Progenitor cell of endocrine pancreas (in vitro differentiated cells): ENCODE measurements around the gene ACKR2. TPM values are rescaled to one million over a fixed set of nuclear protein-coding genes. Genes with fewer than 3 reads are reported as not detected.

Source experiments
- DNase-seq: peaks from one replicate; pipeline ENCODE4 v3.0.0; 2021; ENCODE audit warnings: low spot score; ENCODE audit not compliant: unreplicated experiment
- H3K27ac Mint-ChIP-seq: 2 replicates; pipeline ENCODE4 v1.8.0; 2021; ENCODE audit warnings: mild to moderate bottlenecking, moderate library complexity, mixed read lengths
- H3K27me3 Mint-ChIP-seq: 2 replicates; pipeline ENCODE4 v1.8.0; 2021; ENCODE audit warnings: mixed read lengths
- H3K36me3 Mint-ChIP-seq: 2 replicates; pipeline ENCODE4 v1.8.0; 2022; ENCODE audit warnings: mixed read lengths; ENCODE audit not compliant: insufficient read depth
- H3K4me1 Mint-ChIP-seq: 2 replicates; pipeline ENCODE4 v1.8.0; 2021; ENCODE audit warnings: low read depth, mixed read lengths
- H3K4me3 Mint-ChIP-seq: 2 replicates; pipeline ENCODE4 v1.8.0; 2021; ENCODE audit warnings: low read depth, mild to moderate bottlenecking, moderate library complexity, mixed read lengths
- H3K9me3 Mint-ChIP-seq: 2 replicates; pipeline ENCODE4 v1.8.0; 2021; ENCODE audit warnings: low read depth, mixed read lengths
- CTCF ChIP-seq: fragments of 200-600 bp; sonication (generic); IDR thresholded peaks from one replicate; pipeline ENCODE4 v1.5.0; 2021; ENCODE audit warnings: antibody characterized with exemption, mild to moderate bottlenecking; ENCODE audit not compliant: unreplicated experiment
- total RNA-seq: library from RNA; stranded (reverse); gene quantifications from 2 replicates; pipeline ENCODE4 v1.2.1, GENCODE V29; 2021

ACKR2 gene
- total RNA-seq, 1 donor from 2014 or later: 0.60 TPM

DNA sequence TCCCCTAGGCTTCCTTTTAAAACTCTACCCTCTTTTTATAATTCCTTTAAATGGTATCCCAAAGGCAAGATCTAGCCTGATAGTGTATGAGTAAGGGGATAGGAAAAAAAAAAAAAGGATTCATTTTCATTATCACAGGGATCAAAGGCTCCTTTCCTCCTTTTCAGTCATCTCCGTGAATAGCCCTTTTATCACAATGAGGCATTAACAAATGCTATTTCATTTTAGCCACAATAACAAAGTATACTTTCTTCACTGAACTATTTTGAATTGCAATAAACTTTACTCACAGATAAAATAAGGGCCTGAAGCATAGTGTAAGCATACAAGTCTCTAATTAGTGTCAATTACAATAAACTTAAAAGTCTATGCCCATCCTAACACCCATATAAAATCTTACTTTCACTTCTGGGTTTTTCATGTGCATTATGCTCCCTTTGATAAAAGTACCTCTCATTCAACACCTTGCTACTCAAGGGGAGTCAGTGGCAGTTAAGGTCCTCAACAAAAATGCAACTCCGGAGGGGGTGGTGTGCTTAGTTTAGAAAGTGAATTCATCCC, 13.5 kb upstream of the ACKR2 start:
- H3K27me3 Mint-ChIP-seq: no peaks in the 10 kb centered on the region

GRCh38 chr3:42796332-42796885, 12.8 kb upstream of the ACKR2 start:
- no peak overlapping the region for H3K4me3 Mint-ChIP-seq
- H3K9me3 Mint-ChIP-seq: no peaks in the 10 kb centered on the region
- no peak for TF ChIP-seq CTCF
- peaks cover 14% of the 10 kb centered on the region for H3K36me3 Mint-ChIP-seq
- no peaks in the 10 kb centered on the region for H3K27me3 Mint-ChIP-seq
- H3K4me1 Mint-ChIP-seq: peaks cover 19% of the 10 kb centered on the region
- no peak overlapping the region for H3K27ac Mint-ChIP-seq
- no peak for DNase-seq

More for the DNA sequence above, 13.5 kb upstream of the ACKR2 start:
- peaks cover 13% of the 10 kb centered on the region for H3K36me3 Mint-ChIP-seq
- H3K27ac Mint-ChIP-seq: no peak overlapping the region
- TF ChIP-seq CTCF: no peak
- no peak overlapping the region for H3K4me3 Mint-ChIP-seq
- no peaks in the 10 kb centered on the region for H3K9me3 Mint-ChIP-seq
- no peak for DNase-seq
- peaks cover 12% of the 10 kb centered on the region for H3K4me1 Mint-ChIP-seq

DNA sequence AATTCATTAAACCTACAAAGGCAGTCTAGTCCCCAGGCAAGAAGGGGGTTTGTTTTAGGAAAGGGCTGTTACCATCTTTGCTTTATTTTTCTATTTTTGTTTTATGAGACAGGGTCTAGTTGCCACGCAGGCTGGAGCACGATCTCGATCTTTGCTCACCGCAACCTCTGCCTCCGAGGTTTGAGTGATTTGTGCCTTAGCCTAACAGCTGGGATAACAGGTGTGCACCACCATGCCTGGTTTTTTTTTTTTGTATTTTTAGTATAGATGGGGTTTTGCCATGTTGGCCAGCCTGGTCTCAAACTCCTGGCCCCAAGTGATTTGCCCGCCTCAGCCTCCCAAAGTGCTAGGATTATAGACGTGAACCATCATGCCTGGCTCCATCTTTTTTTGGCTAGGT, 9.9 kb upstream of the ACKR2 start:
- Mint-ChIP-seq H3K4me1 (peaks cover 29% of the 10 kb centered on the region), H3K4me3 (no peak overlapping the region), H3K27ac (no peak overlapping the region), H3K9me3 (no peaks in the 10 kb centered on the region), H3K36me3 (peaks cover 6% of the 10 kb centered on the region), H3K27me3 (no peaks in the 10 kb centered on the region)
- DNase-seq: no peak
- TF ChIP-seq CTCF: no peak

GRCh38 chr3:42800251-42800650, 9.0 kb upstream of the ACKR2 start:
- H3K27ac Mint-ChIP-seq: no peak overlapping the region
- TF ChIP-seq CTCF: no peak
- H3K27me3 Mint-ChIP-seq: no peaks in the 10 kb centered on the region
- H3K36me3 Mint-ChIP-seq: peaks cover 6% of the 10 kb centered on the region
- H3K9me3 Mint-ChIP-seq: no peaks in the 10 kb centered on the region
- peaks cover 35% of the 10 kb centered on the region for H3K4me1 Mint-ChIP-seq
- no peak for DNase-seq
- no peak overlapping the region for H3K4me3 Mint-ChIP-seq

GRCh38 chr3:42801048-42801620, 8.1 kb upstream of the ACKR2 start:
- Mint-ChIP-seq H3K36me3 (peaks cover 6% of the 10 kb centered on the region), H3K4me1 (peaks cover 44% of the 10 kb centered on the region), H3K27me3 (no peaks in the 10 kb centered on the region), H3K27ac (peak overlapping the region; percentile 38), H3K9me3 (no peaks in the 10 kb centered on the region), H3K4me3 (no peak overlapping the region)
- DNase-seq: no peak
- TF ChIP-seq CTCF: no peak
